Adipose tissue (tissue), 3 donors: ENCODE results near the gene SULT6B1. TPM values are rescaled to one million over a fixed set of nuclear protein-coding genes. Genes with fewer than 3 reads are reported as not detected.
A peak's percentile ranks its signal among the peaks of the same experiment; 100 is the strongest.
"Not testable (repeated sequence)": the region's sequence is repeated elsewhere in the genome, so short reads cannot be mapped to it uniquely, and the experiment has no call there.

ENCODE experiments used
- H3K27ac ChIP-seq: one replicate; pipeline ENCODE4 v1.5.1; 2013; ENCODE audit warnings: low read depth, low read length
- WGBS, 3 donors: extraction: QIAGEN DNeasy Blood & Tissue Kit; methylation state at CpG; one replicate each; pipeline ENCODE4 v1.1.7; 2013; 5-methylcytosine and 5-hydroxymethylcytosine counted together
- polyA plus RNA-seq, 3 donors: library from polyadenylated mRNA; stranded (reverse); fragments of 200-250 nt; gene quantifications; one replicate each; pipeline ENCODE4 v1.2.3, GENCODE V29; 2013
- donor health status: healthy with polysubstance abuse.
- donor health status: Bipolar disorder and iron deficiency.
- donor health status: healthy.

SULT6B1 gene, protein sequence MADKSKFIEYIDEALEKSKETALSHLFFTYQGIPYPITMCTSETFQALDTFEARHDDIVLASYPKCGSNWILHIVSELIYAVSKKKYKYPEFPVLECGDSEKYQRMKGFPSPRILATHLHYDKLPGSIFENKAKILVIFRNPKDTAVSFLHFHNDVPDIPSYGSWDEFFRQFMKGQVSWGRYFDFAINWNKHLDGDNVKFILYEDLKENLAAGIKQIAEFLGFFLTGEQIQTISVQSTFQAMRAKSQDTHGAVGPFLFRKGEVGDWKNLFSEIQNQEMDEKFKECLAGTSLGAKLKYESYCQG
- polyA plus RNA-seq: not detected

DNA sequence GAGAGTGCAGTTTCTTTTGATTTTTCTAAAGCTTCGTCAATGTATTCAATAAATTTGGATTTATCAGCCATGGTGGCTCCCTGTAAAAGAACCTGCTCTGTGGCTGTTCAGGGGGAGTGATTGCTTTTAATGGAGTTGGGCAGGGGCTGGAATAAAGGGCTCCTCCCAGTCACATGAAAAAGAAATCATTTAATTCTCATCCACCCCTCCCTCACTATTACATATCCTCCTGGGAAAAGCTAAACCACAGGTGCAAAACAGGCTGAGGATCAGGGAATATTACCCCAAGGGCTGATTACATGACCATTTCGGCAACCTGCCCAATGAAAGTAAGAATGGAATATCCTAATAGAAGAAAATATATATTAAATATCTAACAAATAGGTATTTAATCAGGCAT, at the start of gene SULT6B1:
TSS of gene SULT6B1 (minus strand) at position 101 of the 400 bp plus-strand sequence. CDS start at position 71, 30 bp downstream.
- H3K27ac ChIP-seq: no peak within 1 kb of the TSS

DNA sequence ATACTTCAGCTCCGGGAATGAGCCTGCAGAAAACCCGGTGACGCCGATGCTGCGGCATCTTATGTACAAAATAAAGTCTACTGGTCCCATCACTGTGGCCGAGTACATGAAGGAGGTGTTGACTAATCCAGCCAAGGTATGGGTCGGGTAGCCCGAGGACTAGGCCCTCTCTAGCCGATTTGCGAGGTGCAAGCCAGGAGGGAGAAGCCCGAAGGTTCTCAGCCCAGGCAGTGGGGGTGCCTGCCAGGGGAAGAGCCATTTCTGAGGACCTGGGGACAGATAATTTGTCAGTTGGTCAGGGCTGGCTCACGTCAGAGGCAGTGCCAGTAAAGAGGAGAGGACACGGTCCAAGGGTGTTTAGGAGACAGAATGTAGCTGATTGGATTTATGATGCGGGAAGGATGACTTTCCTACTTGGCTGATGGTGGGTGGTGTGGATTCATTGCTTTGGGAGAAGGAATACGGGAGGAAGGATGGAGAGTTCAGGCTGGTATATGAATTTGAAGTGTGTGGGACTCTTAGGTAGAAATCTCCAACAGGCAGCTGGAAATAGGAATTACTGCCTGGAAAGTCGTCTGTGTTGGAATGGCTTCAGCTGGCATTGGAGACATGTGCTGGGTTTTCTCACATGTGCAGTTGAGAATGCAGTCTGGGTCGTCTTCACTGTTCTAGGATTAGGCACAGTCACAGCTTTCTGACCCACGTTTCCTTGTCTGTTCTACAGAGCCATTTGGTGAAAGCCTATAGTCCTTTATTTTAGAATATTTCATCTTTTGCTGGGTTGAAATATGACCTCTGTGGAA, 43.9 kb upstream of the SULT6B1 start:
- peak overlapping the region; percentile 73 for H3K27ac ChIP-seq
- 13 to 20% (median 14%) methylated on average over 18 of the region's 18 CpGs for WGBS, 3 donors

More for the DNA sequence above, at the start of gene SULT6B1:
- WGBS, 3 donors: 92 to 100% (median 94%) methylated on average over 2 of the region's 2 CpGs

DNA sequence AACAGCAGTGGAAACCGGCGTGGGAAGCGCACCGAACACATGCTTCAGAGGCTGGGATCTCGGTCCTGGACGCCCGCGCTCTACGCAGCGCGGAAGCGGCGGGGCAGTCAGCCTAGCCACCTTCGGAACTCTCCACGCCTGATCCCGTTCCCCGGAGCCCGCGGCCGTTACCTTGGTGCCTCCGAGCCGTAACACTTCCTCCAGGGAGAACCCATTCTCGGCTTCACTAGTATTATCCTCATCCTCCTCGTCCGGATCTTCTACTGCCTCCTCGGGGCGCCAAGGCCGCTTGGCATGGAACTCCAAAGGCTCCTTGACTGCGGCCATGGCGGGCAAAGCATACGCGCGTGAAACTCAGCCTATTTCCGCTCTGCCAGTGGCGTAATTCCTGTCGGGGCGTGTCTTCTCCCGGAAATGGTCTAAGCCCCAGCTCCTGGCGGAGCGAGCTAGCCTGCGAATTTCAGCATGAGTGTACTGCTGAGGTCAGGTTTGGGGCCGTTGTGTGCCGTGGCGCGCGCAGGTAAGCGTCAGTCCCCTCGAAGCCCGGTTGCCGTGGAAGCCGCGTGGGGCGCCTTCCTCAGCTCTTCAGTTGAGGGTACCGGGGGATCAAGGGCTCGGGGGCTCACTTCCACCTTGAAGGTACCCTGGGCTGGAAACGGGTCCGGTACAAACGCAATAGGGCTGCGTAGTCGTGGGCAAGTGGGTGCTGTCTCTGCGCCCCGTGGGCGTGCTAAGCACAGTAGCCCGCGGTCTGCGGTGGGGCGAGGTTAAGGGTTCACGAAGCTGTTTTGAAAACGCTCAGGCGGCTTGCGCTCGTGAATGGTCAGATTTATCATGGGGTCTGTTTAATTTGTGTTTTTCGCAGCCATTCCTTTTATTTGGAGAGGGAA, 43.0 kb upstream of the SULT6B1 start, which contains the start of the genes CEBPZ and NDUFAF7:
TSS of gene CEBPZ (minus strand) at position 356 of the 890 bp plus-strand sequence. CDS start at position 327, 29 bp downstream.
TSS of gene NDUFAF7 (plus strand) at position 418 of the 890 bp plus-strand sequence. CDS start at position 466, 48 bp downstream.
- 0% methylated on average over 72 to 73 of the region's 73 CpGs for WGBS, 3 donors
- H3K27ac ChIP-seq: peak within 1 kb of the TSS; percentile 73

DNA sequence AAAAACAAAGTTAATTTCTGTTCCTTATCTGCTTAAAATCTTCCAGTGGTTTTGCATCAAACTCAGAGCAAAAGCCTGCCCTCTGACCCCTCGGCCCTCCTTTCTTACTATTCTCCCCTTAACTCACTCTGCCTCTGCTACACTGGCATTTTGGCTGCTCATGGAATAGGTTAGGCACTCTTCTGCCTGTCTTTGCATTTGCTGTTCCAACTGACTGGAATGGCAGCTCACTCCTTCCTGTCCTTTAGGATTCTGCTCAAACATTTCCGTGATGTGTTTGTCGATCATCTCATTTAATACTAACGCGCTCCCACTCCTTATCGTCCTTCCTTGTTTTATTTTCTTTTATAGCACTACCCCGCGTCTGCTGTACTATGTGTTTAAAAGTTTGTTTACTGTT, 42.1 kb upstream of the SULT6B1 start:
- WGBS, 3 donors: 0 to 1% (median 1%) methylated on average over 8 of the region's 8 CpGs
- H3K27ac ChIP-seq: no peak overlapping the region

DNA sequence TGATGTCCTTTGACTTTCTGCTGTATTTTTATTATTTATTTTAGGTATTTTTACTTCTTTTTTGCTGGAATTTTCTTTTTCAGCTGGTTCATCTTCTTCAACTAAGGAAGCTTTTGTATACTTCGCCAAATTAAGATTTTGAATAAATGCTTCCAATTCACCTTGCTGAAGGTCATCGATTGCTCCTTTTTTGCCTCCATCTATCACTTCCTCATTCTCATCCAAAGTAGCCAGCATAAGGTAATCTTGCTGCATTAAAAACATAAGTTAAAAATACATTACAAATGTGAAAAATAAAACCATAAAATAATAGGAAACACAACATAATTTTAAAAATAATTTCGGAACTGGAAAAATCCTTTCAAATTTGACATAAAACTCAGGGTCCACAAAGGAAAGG, 40.3 kb upstream of the SULT6B1 start:
- no peak overlapping the region for H3K27ac ChIP-seq
- WGBS, 3 donors: 96 to 98% (median 97%) methylated on average over 3 of the region's 3 CpGs

DNA sequence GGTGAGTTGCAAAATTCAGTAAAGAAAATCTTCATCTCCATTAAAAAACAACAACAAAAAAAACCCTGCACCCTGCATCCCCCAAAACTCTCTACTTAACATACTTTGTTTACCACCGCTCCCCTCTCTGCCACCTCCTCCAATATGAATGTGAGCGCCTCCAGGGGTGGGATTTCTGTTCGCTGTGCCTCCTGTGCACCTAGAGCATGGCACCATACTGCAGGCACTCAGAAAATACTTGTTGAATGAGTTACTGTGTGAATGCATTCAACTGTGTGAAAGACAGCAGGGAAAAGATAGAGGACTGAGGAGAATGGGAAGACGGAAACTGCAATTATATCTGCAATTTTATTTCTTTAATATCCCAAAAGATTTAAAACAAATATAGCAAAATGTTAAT, 38.4 kb upstream of the SULT6B1 start:
- WGBS, 3 donors: 94 to 96% (median 94%) methylated on average over 4 of the region's 4 CpGs
- H3K27ac ChIP-seq: no peak overlapping the region

DNA sequence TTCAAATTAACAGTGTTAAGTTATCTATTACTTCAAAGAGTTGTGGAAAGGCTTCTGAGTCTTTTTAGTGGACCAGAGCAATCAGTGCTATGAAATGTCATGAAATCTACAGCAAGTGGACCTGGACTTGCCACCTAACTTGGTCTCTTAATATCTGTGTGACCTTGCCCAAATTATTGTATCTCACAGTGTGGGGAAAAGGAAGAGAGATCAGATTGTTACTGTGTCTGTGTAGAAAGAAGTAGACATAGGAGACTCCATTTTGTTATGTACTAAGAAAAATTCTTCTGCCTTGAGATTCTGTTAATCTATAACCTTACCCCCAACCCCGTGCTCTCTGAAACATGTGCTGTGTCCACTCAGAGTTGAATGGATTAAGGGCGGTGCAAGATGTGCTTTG, 36.7 kb upstream of the SULT6B1 start:
- not testable (repeated sequence) for H3K27ac ChIP-seq
- no CpG with 5 or more reads among the region's 2 CpGs for WGBS, 3 donors

DNA sequence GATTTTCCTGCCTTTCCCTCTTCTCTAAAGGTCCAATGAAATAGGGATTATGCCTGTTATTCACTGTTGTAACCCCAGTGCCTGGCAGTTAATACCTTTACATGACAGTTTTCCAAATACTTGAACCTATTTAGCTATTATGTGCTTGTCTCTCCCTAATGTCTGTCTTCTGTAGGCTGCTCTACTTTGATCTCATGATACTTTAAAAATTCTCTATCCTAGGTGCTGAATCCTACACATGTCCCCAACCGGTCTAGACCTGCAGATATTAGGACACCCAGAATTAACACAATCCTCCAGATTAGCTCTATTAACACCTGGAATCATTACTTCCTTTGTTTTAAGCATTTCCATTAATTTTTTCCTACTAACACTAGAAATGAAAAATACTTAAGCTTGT, 35.6 kb upstream of the SULT6B1 start:
- no peak overlapping the region for H3K27ac ChIP-seq
- 97 to 100% (median 98%) methylated on average over 1 of the region's 1 CpG for WGBS, 3 donors

DNA sequence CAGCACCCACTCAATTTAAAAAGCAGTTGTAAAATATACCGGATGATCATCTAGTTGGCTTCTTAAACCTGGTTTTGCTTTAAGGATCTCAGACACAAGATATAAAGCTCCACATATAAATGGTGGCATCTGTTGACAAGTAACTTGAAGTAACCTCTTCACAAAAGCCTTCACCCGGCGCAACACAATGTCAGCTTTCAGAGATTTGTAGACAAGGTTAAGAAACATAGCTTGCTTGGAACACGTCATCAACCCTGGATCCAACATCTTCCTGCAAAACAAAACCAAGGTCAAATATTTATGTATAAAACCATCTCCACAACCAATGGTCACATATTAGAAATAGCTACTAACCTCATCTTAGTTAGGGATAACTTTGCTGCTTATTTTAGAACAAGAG, 34.7 kb upstream of the SULT6B1 start:
- H3K27ac ChIP-seq: no peak overlapping the region
- WGBS, 3 donors: 96 to 97% (median 96%) methylated on average over 4 of the region's 4 CpGs

DNA sequence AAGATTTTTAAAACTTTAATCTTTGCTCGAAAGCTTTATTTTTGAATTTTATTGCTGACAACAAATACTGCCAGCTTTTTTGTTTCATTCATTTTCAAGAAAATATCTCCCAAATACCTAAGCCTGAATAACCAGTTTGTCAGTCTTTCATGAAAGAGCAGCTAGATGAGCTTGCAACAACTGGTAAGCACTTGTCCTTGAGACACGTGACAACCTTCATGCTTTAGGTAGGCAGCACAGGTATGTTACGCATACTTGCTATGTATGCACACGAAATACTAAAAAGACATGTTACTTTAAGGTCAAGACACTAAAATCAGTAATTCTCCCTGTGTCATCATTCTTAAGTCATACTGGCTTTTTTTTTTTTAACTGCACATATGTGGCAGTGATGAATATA, 30.6 kb upstream of the SULT6B1 start:
- no peak overlapping the region for H3K27ac ChIP-seq
- WGBS, 3 donors: 76 to 94% (median 93%) methylated on average over 4 of the region's 4 CpGs

DNA sequence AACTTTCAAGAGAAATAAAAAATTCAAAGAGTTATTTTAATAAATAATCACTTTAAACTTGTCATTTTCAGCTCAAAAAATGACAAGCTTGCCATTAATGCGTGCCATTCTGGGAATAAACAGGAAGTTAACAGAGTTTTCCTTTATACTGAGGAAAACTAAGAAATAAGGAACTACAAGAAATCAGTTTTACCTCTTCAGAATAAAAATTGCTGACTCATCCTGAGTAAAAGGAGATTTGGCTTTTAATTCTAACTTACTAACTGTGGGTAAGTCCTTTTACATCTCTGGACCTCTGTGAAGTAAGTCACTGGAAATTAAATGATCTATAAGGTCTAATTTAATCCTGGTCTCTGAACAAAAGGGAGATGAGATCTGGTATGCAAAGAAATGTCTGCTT, 26.8 kb upstream of the SULT6B1 start:
- no peak overlapping the region for H3K27ac ChIP-seq
- 53 to 86% (median 65%) methylated on average over 1 of the region's 1 CpG for WGBS, 3 donors

DNA sequence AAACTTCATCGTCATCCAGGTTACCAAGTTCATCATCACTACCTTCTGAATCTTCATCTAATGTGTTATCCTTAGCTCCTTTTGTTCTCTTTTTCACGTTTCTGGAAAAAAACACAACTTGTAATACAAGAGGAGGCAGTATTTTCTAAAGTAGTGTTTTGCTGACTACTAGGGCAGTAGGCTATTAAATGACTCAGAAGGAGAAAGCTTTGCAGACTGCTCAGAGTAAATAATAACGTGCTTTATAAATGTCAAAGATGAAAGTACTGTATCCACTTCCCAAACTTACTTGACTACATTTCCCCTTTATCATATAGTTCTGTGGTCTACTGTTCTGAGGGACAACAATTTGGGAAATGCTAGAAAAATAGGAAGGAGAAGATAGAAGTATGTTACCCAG, 23.5 kb upstream of the SULT6B1 start:
- no peak overlapping the region for H3K27ac ChIP-seq
- 83 to 87% (median 85%) methylated on average over 3 of the region's 3 CpGs for WGBS, 3 donors

DNA sequence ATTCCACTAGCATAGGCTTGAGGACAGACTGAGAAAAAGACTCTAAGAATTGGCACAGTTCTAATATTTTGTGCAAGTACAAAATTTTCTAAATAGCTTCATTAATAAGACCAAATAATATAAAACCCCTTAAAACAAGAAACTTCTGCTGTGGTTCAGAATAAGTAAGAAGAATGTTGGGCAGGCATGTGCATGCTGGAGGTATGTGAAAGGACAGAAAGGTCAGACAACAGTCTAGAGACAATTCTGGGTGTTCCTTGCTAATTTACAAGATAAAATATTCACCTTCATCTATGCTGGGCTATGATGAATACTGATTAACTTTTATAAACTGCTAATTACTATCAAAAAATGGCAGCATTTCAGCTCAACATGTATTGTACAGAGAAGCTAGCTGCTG, 22.7 kb upstream of the SULT6B1 start:
- H3K27ac ChIP-seq: no peak overlapping the region

DNA sequence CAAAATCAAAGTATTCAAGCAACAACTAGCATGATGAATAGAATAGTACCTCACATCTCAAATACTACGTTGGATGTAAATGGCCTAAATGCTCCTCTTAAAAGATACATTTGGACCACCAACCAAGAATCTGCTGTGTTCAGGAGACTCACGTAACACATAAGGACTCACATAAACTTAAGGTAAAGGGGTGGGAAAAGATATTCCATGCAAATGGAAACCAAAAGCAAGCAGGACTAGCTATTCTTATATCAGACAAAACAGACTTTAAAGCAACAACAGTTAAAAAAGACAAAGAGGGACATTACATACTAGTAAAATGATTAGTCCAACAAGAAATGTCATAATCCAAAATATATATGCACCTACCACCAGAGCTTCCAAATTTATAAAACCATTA, 18.3 kb upstream of the SULT6B1 start:
- H3K27ac ChIP-seq: not testable (repeated sequence)
- 95 to 98% (median 98%) methylated on average over 2 of the region's 2 CpGs for WGBS, 3 donors

DNA sequence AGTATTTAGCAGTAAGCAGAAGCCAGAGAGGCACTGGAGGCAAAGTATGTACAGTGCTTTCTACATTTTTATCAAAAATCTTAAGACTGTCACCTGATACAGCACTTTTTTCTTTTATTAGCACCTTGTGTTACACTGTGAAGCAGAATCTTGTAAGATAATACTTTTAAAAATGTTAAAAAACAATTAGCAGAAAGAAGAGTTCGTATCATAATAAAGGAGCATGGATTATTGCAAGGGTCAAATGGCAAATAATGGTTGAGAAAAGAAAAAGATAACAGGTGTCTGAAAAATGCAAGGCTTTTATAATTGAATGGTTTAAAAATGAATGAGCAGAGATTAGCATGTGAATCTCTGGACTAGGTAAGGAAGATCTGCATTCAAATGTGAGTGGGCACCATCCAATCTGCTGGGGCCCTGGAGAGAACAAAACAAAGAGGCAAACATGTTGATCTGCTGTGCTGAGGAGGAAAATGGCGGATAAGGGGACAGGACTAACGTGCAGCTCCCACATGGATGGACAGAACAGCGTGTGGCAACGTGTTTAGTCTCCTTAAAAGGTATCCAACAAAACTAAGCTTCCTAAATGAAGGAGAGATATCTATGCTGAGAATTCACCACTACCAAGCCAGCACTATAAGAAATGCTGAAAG, 17.3 kb upstream of the SULT6B1 start:
- WGBS, 3 donors: 90 to 94% (median 93%) methylated on average over 5 of the region's 5 CpGs
- no peak overlapping the region for H3K27ac ChIP-seq

DNA sequence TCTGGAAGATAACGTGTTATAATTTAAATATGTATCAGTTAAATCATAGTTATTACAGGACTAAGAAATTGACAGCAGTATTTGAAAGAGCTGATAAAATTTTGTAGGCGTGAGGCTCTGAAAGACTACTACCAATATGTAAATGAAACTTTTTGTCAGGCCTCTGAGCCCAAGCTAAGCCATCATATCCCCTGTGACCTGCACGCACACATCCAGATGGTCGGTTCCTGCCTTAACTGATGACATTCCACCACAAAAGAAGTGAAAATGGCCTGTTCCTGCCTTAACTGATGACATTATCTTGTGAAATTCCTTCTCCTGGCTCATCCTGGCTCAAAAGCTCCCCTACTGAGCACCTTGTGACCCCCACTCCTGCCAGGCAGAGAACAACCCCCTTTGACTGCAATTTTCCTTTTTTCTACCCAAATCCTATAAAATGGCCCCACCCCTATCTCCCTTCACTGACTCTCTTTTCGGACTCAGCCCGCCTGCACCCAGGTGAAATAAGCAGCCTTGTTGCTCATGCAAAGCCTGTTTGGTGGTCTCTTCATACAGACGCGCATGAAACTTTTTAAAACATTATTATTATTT, 16.7 kb upstream of the SULT6B1 start:
- 84 to 91% (median 85%) methylated on average over 8 of the region's 8 CpGs for WGBS, 3 donors

DNA sequence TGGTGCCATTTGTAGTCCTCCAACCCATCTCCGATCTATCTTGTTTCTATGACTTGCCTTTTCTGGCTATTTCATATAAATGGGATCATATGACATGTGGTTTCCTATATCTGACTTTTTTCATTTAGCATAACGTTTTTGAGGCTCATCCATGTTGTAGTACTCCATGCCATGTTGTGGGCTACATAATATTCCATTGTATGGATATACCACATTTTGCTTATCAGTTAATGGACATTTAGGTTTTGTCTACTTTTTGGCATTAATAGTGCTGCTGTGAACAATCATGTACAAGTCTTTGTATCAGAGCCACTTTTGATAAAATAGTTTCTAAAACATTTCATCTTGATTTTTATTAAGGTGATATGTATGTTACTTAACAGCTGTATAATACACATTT, 15.2 kb upstream of the SULT6B1 start:
- no peak overlapping the region for H3K27ac ChIP-seq
- WGBS, 3 donors: 90 to 96% (median 95%) methylated on average over 2 of the region's 2 CpGs

More for the DNA sequence above, 16.7 kb upstream of the SULT6B1 start:
- H3K27ac ChIP-seq: not testable (repeated sequence)

DNA sequence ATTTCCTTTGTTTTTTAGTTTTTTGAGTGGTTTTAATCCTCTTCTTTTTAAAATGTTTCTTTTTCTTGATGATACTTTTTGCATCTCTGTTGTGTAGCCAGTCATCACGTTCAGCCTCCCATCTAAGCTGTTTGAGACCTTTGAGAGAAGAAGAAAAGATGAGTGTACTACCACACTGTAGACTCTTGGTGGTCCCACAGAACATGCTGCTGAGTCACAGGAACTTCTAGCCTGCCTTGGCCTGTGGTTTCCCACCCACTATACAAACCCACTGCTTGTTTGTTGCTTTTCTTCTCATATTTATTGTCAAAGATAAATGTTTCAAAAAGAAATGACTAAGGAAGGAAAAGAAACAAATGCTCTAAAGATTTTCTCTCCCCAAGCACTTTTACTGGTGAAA, 13.3 kb upstream of the SULT6B1 start:
- WGBS, 3 donors: 65 to 94% (median 83%) methylated on average over 1 of the region's 1 CpG

More for the DNA sequence above, 13.3 kb upstream of the SULT6B1 start:
- H3K27ac ChIP-seq: no peak overlapping the region
